Thyroid gland (tissue), 4 donors: ENCODE data around the gene KCNJ12. TPM values are rescaled to one million over a fixed set of nuclear protein-coding genes. Genes with fewer than 3 reads are reported as not detected.
"Not testable (repeated sequence)": the region's sequence is repeated elsewhere in the genome, so short reads cannot be mapped to it uniquely, and the experiment has no call there.

Source experiments
- DNase-seq, 2 donors: peaks; one replicate each; pipeline ENCODE4 v3.0.0-alpha.2; 2019
- H3K27ac ChIP-seq, 3 donors: fragments of 200-600 bp; sonication (generic); 1 replicate in 2 of 3; 2 replicates in 1 of 3; pipeline ENCODE4 v1.5.1; 2016 to 2019; ENCODE audit warnings: mild to moderate bottlenecking in 1 of 3, moderate library complexity in 1 of 3
- H3K27me3 ChIP-seq: fragments of 200-600 bp; sonication (generic); one replicate; pipeline ENCODE4 v1.5.1; 2019
- H3K36me3 ChIP-seq, 2 donors: fragments of 200-600 bp; sonication (generic); one replicate each; pipeline ENCODE4 v1.5.1; 2016 to 2019
- H3K4me1 ChIP-seq, 2 donors: fragments of 200-600 bp; sonication (generic); one replicate each; pipeline ENCODE4 v1.5.1; 2017 to 2019
- H3K4me3 ChIP-seq, 3 donors: fragments of 200-600 bp; sonication (generic); replicated peaks in 1 of 3; 1 replicate in 2 of 3; 2 replicates in 1 of 3; pipeline ENCODE4 v1.5.1; 2016; ENCODE audit warnings: mild to moderate bottlenecking in 1 of 3
- H3K9me3 ChIP-seq: fragments of 200-600 bp; sonication (generic); one replicate; pipeline ENCODE4 v1.5.1; 2017
- WGBS, 2 donors: methylation state at CpG; one replicate each; pipeline ENCODE4 v1.1.5; 2017; 5-methylcytosine and 5-hydroxymethylcytosine counted together
- intact Hi-C: fragments of 100-400 bp; cut with DNase I; formaldehyde crosslinking; loops from one replicate; pipeline ENCODE4 v1.15.1; 2023
- total RNA-seq, 4 donors: library from RNA; depleted of rRNA; stranded (reverse); fragments of >200 nt; gene quantifications; one replicate each; pipeline ENCODE4 v1.2.3, GENCODE V29; 2016

Gene KCNJ12
- total RNA-seq, 4 donors from 2014 or later: 0.56 to 2.7 (median 2.3) TPM

GRCh38 chr17:21404539-21404938, 28.4 kb downstream of the KCNJ12 start:
- H3K27ac ChIP-seq: not testable (repeated sequence)

DNA sequence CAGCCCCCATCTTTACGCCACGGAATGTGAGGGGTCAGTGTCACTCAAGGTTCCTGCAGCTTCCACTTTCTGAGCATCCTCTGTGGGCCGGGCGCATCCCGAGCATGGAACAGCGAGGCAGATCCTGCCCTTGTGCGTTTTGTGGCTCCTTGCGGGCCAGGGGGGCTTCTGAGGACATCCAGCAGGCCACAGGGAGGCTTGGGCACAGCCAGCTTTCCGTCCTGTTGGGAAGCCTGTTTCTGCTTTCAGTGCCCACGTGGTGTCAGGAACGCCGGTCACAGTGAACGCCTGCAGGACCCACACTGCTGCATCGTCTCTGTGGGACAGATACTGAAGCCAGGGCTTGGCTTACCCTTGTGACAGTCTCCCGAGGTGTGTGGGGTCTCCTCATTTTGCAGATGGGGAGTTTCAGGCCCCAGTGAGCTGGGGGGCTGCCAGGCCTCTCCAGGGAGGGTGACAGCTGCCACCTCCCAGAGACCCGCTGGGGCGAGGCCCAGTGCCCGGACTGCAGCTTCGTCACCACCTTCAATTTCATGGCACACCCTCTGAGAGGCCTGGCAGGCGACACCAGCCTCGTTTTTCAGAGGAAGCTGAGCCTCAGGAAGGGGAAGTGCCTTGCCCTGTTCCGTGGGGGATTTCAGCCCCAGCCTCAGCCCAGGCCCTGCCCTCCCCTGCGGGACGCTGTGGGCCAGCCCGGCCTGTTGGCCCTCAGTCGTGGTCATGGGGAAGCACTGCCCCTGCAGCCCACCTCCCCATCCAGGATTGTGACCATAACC, 29.0 kb downstream of the KCNJ12 start:
- H3K4me1 ChIP-seq, DNase-seq, H3K9me3 ChIP-seq, H3K4me3 ChIP-seq, H3K36me3 ChIP-seq, H3K27me3 ChIP-seq: not testable (repeated sequence)
- WGBS, 2 donors: 51 to 77% methylated on average over 2 to 9 of the region's 26 CpGs
- H3K27ac ChIP-seq: peak overlapping the region in 1 of 3 donors; percentile 10
- intact Hi-C loops: loop anchor here (10.0 kb wide), 1 partner anchor 280 kb away; no protein-coding TSS in a partner anchor

More at GRCh38 chr17:21404539-21404938, 28.4 kb downstream of the KCNJ12 start:
- H3K4me1 ChIP-seq, H3K9me3 ChIP-seq, H3K27me3 ChIP-seq, H3K36me3 ChIP-seq, DNase-seq, H3K4me3 ChIP-seq: not testable (repeated sequence)
- intact Hi-C loops: loop anchor here (10.0 kb wide), 1 partner anchor 280 kb away; no protein-coding TSS in a partner anchor
- WGBS, 2 donors: 81 to 87% methylated on average over 4 to 6 of the region's 6 CpGs

DNA sequence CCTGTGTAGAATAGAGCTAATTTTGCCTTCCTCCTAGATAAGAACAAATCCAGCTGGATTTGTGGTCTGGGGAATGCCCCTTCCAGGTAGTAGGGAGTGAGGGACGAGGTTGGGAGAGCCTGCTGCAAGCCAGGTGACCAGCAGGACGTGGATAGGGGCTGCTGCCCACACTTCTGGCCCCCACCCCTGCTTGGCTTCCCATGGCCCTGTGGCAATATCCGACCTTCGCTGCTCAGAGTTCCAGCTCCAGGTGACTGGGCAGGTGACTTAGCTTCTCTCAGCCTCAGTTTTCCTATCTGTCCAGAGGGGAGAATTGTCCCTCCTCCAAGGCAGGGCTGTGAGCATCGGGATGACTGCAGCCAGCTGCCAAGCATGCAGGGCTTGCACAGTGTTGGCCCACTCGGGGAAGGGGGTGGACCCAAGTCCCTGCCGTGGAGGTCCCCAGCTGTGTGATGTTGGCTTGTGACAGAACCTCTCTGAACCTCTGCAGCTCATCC, 29.8 kb downstream of the KCNJ12 start:
- not testable (repeated sequence) for H3K4me3 ChIP-seq, H3K27ac ChIP-seq
- intact Hi-C loops: loop anchor here (10.0 kb wide), 1 partner anchor 279 kb away; no protein-coding TSS in a partner anchor

DNA sequence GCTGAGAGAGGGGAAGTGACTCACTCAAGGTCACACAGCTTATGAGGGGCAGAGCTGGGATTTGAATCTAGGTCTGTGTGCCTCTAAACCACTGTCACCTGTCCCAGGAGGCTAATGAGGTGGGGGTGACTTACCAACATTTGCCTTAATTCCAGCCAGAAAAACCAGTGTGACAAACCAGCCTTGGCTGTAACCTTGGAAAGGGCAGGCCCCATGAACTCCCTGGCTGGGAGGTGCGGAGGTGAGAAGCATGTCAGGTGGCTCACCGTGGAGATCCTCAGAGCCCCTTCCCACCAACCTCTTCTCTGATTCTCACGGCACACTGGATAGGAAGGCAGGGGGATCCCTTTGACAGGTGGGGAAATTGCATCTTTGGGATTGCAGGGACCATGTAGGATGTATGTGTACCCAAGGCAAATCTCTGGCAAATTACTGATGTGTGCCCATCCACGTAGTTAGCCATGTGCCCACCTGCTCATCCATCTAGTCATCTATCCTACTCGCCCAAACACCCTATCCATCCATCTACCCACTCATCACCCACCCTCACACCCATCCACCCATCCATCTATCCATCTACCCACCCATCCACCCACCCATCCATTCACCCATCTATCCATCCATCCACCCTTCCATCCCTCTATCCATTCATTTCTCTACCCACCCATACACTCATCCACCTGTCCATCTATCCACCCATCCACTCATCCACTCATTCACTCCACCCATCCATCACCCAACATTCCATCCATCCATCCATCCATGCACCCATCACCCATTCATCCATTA, 30.7 kb downstream of the KCNJ12 start:
- WGBS, 2 donors: 64 to 67% methylated on average over 5 of the region's 5 CpGs
- H3K27ac ChIP-seq, H3K27me3 ChIP-seq, H3K4me3 ChIP-seq, H3K9me3 ChIP-seq, H3K4me1 ChIP-seq, DNase-seq, H3K36me3 ChIP-seq: not testable (repeated sequence)
- intact Hi-C loops: loop anchor here (10.0 kb wide), 1 partner anchor 278 kb away; no protein-coding TSS in a partner anchor

More for the DNA sequence above, 29.8 kb downstream of the KCNJ12 start:
- DNase-seq, H3K36me3 ChIP-seq, H3K4me1 ChIP-seq, H3K27me3 ChIP-seq, H3K9me3 ChIP-seq: not testable (repeated sequence)
- 78 to 81% methylated on average over 7 of the region's 7 CpGs for WGBS, 2 donors

- not testable (repeated sequence) for H3K9me3 ChIP-seq, H3K27ac ChIP-seq, H3K27me3 ChIP-seq, DNase-seq, H3K36me3 ChIP-seq, H3K4me1 ChIP-seq, H3K4me3 ChIP-seq
- intact Hi-C loops: loop anchor here (10.0 kb wide), 1 partner anchor 277 kb away; no protein-coding TSS in a partner anchor
- 73 to 96% methylated on average over 1 of the region's 1 CpG for WGBS, 2 donors
These were observed 31.6 kb downstream of the KCNJ12 start for GRCh38 chr17:21407752-21408151.

- intact Hi-C loops: loop anchor here (10.0 kb wide), 1 partner anchor 277 kb away; no protein-coding TSS in a partner anchor
- WGBS, 2 donors: 72 to 74% methylated on average over 3 of the region's 3 CpGs
- H3K36me3 ChIP-seq, H3K27ac ChIP-seq, H3K4me3 ChIP-seq, H3K4me1 ChIP-seq, H3K27me3 ChIP-seq, DNase-seq, H3K9me3 ChIP-seq: not testable (repeated sequence)
These were observed 32.1 kb downstream of the KCNJ12 start for GRCh38 chr17:21408224-21408623.

GRCh38 chr17:21408766-21409300, 32.7 kb downstream of the KCNJ12 start:
- H3K27me3 ChIP-seq, H3K27ac ChIP-seq, H3K4me1 ChIP-seq, H3K4me3 ChIP-seq, H3K9me3 ChIP-seq, H3K36me3 ChIP-seq, DNase-seq: not testable (repeated sequence)
- intact Hi-C loops: loop anchor here (10.0 kb wide), 1 partner anchor 276 kb away; no protein-coding TSS in a partner anchor
- WGBS, 2 donors: 80% methylated on average over 7 of the region's 7 CpGs

- H3K4me1 ChIP-seq, H3K27me3 ChIP-seq, H3K9me3 ChIP-seq, H3K4me3 ChIP-seq, H3K36me3 ChIP-seq, H3K27ac ChIP-seq, DNase-seq: not testable (repeated sequence)
- WGBS, 2 donors: 81 to 83% methylated on average over 4 of the region's 4 CpGs
- intact Hi-C loops: loop anchor here (10.0 kb wide), 1 partner anchor 275 kb away; no protein-coding TSS in a partner anchor
These were observed 33.2 kb downstream of the KCNJ12 start for GRCh38 chr17:21409388-21409787.

GRCh38 chr17:21409971-21410370, 33.8 kb downstream of the KCNJ12 start:
- not testable (repeated sequence) for H3K4me1 ChIP-seq, H3K36me3 ChIP-seq, H3K9me3 ChIP-seq, H3K4me3 ChIP-seq, H3K27me3 ChIP-seq, DNase-seq, H3K27ac ChIP-seq
- WGBS, 2 donors: 100% methylated on average over 2 of the region's 3 CpGs; no CpG with 5 or more reads in 1 of the 2 donors
- intact Hi-C loops: loop anchor here (10.0 kb wide), 1 partner anchor 275 kb away; no protein-coding TSS in a partner anchor

- intact Hi-C loops, H3K27ac ChIP-seq, H3K36me3 ChIP-seq, H3K4me3 ChIP-seq, H3K27me3 ChIP-seq, H3K9me3 ChIP-seq, DNase-seq, H3K4me1 ChIP-seq: not testable (repeated sequence)
- 70 to 82% methylated on average over 4 to 9 of the region's 9 CpGs for WGBS, 2 donors
These were observed 34.2 kb downstream of the KCNJ12 start for GRCh38 chr17:21410371-21410770.

GRCh38 chr17:21410906-21411678, 34.9 kb downstream of the KCNJ12 start:
- H3K27me3 ChIP-seq, H3K4me1 ChIP-seq, H3K4me3 ChIP-seq, intact Hi-C loops, H3K36me3 ChIP-seq, H3K9me3 ChIP-seq, H3K27ac ChIP-seq, DNase-seq: not testable (repeated sequence)
- WGBS, 2 donors: 78 to 82% methylated on average over 7 to 19 of the region's 25 CpGs
